Jurkat, Clone E6-1 (cell line): ENCODE results near the gene FNIP2.
"Not testable (repeated sequence)": the region's sequence is repeated elsewhere in the genome, so short reads cannot be mapped to it uniquely, and the experiment has no call there.

Experiments used
- DNase-seq: peaks from one replicate; pipeline ENCODE4 v3.0.0-alpha.2; 2011; ENCODE audit warnings: low read depth, low spot score
- H3K4me3 ChIP-seq: 2 replicates; pipeline ENCODE4 v1.5.1; 2011; ENCODE audit warnings: mild to moderate bottlenecking, low read length, control low read depth, moderate library complexity

FNIP2 gene

GRCh38 chr4:158890294-158890693, 121.5 kb downstream of the FNIP2 start:
- no peak for DNase-seq
- H3K4me3 ChIP-seq, result no peak overlapping the region

DNA sequence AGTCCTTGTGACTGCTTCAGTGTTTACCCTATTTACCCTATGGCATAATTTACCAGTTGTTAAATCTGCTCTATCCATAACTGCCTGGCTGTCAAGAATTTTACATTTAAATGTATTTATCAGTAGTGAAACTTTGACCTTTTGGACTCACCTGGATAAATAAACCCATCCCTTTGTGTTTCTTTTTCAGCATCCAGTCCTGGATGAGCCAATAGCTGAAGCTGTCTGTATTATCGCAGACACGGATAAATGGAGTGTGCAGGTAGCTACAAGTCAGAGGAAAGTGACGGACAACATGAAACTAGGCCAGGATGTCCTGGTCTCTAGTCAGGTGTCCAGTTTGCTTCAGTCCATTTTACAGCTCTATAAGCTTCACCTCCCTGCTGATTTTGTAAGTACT, 122.4 kb downstream of the FNIP2 start:
- DNase-seq, result no peak
- no peak overlapping the region for H3K4me3 ChIP-seq

DNA sequence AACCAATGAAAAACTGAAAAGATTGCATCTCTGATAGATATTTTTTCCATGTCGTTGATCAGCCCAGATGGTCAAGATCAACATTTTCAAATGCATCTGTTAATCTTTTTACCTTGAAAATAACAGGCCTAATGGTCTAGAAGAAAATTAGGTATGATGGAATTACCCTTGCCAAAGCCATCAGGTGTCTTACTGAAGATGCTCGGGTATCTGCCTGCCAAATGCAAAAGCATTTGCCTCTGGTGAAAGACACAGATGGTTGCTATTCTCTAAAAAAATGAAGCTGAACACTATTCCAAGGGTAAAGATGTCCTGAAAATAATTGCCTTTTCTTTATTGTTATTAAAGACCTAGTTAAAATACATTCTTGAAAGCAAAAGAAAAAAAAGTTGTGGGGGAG, 126.0 kb downstream of the FNIP2 start:
- H3K4me3 ChIP-seq, result no peak overlapping the region
- DNase-seq, result no peak

DNA sequence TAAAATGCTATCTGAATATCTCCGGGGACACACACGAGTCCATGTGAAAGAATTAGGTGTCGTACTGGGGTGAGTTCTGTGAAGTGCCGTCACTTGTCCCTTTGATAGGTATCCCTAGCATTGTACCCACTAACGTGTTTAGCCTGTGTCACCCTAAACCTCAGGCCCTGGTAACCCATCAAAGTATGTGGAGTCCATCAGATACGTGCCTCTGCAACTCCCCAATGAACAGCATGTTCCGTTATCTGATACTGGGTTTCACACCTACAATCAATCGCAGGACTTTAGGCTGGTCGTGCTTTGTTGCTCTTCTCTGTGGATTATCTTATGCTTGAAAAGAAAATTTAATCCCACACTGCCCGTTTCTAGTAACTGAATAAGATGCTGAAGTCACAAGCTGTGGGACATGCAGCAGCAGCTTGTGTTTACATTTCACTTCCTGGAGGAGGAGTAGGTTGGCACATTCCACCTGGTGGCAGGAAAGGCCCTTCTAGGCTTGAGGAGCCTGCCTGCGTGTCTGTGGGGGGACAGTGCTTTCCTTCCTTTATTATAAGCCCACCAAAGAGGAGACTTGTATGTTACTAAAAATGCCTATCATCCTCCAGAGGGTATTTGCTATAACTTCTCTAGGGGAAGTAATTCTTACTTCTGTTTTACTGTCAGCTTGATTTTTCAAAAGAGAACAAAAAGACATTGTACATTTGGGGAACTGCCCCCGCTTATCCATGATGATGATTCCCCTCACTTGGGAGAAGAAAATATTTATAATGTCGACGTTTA, 127.2 kb downstream of the FNIP2 start:
- DNase-seq, result peak; percentile 28
- H3K4me3 ChIP-seq, result no peak overlapping the region

DNA sequence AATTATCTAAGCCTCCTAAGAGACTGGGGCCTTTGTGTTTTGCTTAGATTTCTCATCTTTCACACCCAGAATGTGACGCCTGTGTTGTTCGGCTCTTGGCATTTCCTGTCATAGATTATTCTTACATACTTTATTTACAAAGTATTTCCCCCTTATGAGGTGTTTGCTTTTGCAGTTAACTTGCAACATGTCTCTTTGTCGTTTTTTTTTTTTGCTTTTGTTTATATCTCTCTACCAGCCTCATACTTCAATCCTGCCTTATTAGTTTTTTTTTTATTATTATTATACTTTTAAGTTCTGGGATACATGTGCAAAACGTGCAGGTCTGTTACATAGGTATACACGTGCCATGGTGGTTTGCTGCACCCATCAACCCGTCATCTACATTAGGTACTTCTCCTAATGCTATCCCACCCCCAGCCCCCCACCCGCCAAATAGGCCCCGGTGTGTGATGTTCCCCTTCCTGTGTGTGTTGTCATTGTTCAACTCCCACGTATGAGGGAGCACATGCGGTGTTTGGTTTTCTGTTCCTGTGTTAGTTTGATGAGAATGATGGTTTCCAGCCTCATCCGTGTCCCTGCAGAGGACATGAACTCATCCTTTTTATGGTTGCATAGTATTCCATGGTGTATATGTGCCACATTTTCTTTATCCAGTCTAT, 127.9 kb downstream of the FNIP2 start:
- DNase-seq, H3K4me3 ChIP-seq: not testable (repeated sequence)

DNA sequence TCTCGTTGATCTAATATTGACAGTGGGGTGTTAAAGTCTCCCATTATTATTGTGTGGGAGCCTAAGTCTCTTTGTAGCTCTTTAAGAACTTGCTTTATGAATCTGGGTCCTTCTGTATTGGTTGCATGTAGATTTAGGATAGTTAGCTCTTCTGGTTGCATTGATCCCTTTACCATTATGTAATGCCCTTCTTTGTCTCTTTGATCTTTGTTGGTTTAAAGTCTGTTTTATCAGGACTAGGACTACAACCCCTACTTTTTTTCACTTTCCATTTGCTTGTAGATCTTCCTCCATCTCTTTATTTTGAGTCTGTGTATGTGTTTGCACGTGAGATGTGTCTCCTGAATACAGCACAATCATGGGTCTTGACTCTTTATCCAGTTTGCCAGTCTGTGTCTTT, 131.6 kb downstream of the FNIP2 start:
- DNase-seq, H3K4me3 ChIP-seq: not testable (repeated sequence)

DNA sequence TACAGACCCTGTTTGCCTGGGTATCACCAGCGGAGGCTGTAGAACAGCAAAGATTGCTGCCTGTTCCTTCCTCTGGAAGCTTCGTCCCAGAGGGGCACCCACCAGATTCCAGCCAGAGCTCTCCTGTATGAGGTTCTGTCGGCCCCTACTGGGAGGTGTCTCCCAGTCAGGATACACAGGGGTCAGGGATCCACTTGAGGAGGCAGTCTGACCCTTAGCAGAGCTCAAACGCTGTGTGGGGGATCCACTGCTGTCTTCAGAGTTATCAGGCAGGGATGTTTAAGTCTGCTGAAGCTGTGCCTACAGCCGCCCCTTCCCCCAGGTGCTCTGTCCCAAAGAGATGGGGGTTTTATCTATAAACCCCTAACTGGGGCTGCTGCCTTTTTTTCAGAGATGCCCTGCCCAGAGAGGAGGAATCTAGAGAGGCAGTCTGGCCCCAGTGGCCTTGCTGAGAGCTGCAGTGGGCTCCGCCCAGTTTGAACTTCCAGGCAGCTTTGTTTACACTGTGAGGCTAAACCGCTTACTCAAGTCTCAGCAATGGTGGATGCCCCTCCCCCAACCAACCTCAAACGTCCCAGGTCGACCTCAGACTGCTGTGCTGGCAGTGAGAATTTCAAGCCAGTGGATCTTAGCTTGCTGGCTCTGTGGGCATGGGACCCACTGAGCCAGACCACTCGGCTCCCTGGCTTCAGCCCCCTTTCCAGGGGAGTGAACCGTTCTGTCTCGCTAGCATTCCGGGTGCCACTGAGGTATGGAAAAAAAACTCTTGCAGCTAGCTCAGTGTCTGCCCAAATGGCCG, 133.7 kb downstream of the FNIP2 start:
- DNase-seq, result peak; percentile 92
- not testable (repeated sequence) for H3K4me3 ChIP-seq

GRCh38 chr4:158903079-158903456, 134.2 kb downstream of the FNIP2 start:
- H3K4me3 ChIP-seq, result no peak overlapping the region

GRCh38 chr4:158903472-158904043, 134.7 kb downstream of the FNIP2 start:
- no peak overlapping the region for H3K4me3 ChIP-seq
- DNase-seq, result no peak

More at GRCh38 chr4:158903079-158903456, 134.2 kb downstream of the FNIP2 start:
- DNase-seq, result no peak

GRCh38 chr4:158904815-158905214, 136.0 kb downstream of the FNIP2 start:
- H3K4me3 ChIP-seq, result no peak overlapping the region
- DNase-seq, result no peak

GRCh38 chr4:158906073-158906472, 137.2 kb downstream of the FNIP2 start:
- DNase-seq, result peak; percentile 91
- H3K4me3 ChIP-seq, result no peak overlapping the region

- H3K4me3 ChIP-seq, result no peak overlapping the region
- no peak for DNase-seq
Observed at GRCh38 chr4:158912390-158912789, 143.6 kb downstream of the FNIP2 start.

- no peak for DNase-seq
- H3K4me3 ChIP-seq, result no peak overlapping the region
Observed at GRCh38 chr4:158912806-158913205, 144.0 kb downstream of the FNIP2 start.

DNA sequence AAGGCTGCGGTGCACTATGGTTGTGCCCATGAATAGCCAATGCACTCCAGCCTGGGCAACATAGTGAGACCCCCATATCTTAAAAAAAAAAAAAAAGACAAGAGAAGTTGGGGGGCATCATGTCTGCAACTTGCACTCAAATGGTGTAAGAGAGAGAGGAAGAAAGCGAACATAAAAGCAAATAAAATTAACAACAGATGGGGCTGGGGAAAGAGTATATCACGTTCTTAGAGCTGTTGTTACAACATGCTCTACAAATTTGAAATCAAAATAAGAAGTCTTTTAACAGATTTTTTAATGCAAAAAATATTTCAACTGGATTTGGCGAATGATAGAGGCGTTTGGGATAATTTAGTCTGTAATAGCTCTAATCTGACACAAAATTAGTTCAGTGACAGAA, 144.9 kb downstream of the FNIP2 start:
- DNase-seq, result no peak
- H3K4me3 ChIP-seq, result no peak overlapping the region

DNA sequence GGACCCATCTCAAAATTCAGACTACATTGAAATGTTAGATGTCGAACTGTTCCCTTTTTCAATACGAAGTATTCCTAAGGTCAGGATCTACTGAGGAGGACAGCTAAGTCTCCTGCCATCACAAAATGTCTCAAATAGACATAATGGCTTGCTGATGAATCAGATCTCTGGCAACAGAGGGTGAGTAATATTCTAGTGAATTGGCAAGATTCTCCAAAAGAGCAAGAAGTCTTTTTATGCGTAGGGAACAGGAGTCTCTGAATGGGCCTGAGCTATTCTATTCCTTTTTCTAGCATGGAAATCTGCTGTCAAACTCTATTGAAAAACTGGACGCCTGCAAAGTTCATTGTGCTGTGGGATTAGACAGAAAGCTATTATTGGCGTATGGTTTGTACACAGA, 145.4 kb downstream of the FNIP2 start:
- H3K4me3 ChIP-seq, result no peak overlapping the region
- no peak for DNase-seq

DNA sequence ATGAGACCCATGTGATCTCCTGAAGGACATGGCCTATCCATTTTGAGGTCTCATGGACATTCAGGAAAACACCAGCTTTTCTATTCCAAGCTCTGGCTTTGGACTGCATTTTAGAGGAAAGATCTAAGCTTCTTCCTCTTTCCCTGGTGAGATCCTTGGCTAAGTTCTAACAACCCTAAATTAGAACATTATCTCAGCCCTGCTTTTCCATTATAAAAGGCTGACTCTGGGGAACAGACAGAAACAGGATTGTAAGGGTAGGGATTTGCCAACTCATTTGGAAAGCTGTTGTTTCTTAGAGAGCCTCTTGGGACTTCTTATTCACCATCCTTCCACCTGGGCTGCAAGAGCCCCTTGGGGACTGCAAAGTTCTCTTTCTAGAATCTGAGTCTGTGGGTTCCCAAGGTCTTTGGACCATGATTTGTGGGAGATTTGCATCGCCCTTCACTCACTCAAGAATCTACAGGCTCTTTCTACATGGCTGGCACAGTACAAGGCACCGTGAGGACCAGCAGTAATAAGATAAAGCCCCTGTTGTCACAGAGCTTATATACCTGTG, 146.9 kb downstream of the FNIP2 start:
- H3K4me3 ChIP-seq, result no peak overlapping the region

GRCh38 chr4:158920452-158920996, 151.7 kb downstream of the FNIP2 start:
- DNase-seq, H3K4me3 ChIP-seq: not testable (repeated sequence)

More for the DNA sequence above, 146.9 kb downstream of the FNIP2 start:
- DNase-seq, result no peak

DNA sequence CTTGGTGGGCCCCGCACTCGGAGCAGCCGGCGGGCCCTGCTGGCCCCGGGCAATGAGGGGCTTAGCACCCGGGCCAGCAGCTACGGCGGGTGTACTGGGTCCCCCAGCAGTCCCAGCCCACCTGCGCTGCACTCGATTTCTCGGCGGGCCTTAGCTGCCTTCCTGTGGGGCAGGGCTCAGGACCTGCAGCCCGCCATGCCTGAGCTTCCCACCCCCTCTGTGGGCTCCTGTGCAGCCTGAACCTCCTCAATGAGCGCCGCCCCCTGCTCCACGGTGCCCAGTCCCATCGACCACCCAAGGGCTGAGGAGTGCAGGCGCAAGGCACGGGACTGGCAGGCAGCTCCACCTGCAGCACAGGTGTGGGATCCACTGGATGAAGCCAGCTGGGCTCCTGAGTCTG, 158.9 kb downstream of the FNIP2 start:
- DNase-seq, H3K4me3 ChIP-seq: not testable (repeated sequence)
